Lower leg skin (tissue), 4 donors: Measurements from ENCODE around the gene F2RL1. TPM values are rescaled to one million over a fixed set of nuclear protein-coding genes. Genes with fewer than 3 reads are reported as not detected.
"Not testable (repeated sequence)": the region's sequence is repeated elsewhere in the genome, so short reads cannot be mapped to it uniquely, and the experiment has no call there.

Source experiments
- DNase-seq, 2 donors: peaks; one replicate each; pipeline ENCODE4 v3.0.0-alpha.2; 2019; ENCODE audit warnings: low spot score in 2 of 2
- H3K4me3 ChIP-seq: fragments of 200-600 bp; sonication (generic); 2 replicates; pipeline ENCODE4 v1.5.1; 2017; ENCODE audit warnings: mild to moderate bottlenecking, low read depth; ENCODE audit not compliant: poor library complexity, severe bottlenecking
- POLR2A ChIP-seq, 2 donors: fragments of 450-650 bp; IDR thresholded peaks; one replicate each; pipeline ENCODE4 v1.6.1; 2016 to 2017; ENCODE audit warnings: antibody characterized with exemption in 2 of 2, mild to moderate bottlenecking in 1 of 2, moderate library complexity in 1 of 2
- WGBS, 2 donors: methylation state at CpG; one replicate each; pipeline ENCODE4 v1.1.5; 2018; 5-methylcytosine and 5-hydroxymethylcytosine counted together
- intact Hi-C: fragments of 100-400 bp; cut with DNase I; formaldehyde crosslinking; loops from one replicate; pipeline ENCODE4 v1.15.0; 2023; ENCODE audit warnings: low total_unique reads
- total RNA-seq, 4 donors: library from RNA; depleted of rRNA; stranded (reverse); fragments of >200 nt; gene quantifications; one replicate each; pipeline ENCODE4 v1.1.0, GENCODE V29; 2016
- TF ChIP-seq, protein P1 (sequence below), 3 donors: fragments of 450-650 bp; IDR thresholded peaks; one replicate each; pipeline ENCODE4 v1.5.1; 2016; ENCODE audit warnings: antibody characterized with exemption in 3 of 3, mild to moderate bottlenecking in 3 of 3, moderate library complexity in 2 of 3

F2RL1 gene
- total RNA-seq, 4 donors from 2014 or later: 58.1 to 87.1 (median 66.3) TPM

DNA sequence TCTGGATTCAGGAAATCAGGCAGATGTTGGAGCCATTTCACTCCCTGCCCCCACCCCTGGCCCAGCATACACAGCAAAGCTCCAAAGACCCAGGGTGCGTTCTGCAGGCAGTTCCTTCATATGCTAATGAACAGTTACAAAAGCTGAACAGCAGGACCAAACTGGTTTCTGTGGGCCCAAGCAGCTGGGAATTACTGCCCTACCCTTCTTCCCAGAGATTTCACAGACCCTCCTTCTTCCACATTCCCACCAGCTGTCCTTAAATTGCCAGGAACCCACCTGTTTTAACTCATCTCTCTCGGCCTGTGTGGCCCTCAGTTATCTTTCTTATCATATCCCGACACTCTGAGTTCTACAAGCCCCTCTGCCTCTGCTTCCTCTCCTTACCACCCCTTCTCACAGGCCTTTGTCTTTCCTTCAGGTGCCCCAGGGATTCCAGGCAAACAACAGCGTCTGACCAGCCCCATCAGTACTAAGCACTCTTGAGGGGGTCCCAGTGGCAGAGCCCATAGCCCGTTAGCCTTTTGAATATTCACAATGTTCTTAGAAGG, 10.6 kb upstream of the F2RL1 start:
- H3K4me3 ChIP-seq: no peak overlapping the region
- no peak for TF ChIP-seq POLR2A (IDR thresholded peaks at IDR 0.05)
- TF ChIP-seq, protein P1, sequence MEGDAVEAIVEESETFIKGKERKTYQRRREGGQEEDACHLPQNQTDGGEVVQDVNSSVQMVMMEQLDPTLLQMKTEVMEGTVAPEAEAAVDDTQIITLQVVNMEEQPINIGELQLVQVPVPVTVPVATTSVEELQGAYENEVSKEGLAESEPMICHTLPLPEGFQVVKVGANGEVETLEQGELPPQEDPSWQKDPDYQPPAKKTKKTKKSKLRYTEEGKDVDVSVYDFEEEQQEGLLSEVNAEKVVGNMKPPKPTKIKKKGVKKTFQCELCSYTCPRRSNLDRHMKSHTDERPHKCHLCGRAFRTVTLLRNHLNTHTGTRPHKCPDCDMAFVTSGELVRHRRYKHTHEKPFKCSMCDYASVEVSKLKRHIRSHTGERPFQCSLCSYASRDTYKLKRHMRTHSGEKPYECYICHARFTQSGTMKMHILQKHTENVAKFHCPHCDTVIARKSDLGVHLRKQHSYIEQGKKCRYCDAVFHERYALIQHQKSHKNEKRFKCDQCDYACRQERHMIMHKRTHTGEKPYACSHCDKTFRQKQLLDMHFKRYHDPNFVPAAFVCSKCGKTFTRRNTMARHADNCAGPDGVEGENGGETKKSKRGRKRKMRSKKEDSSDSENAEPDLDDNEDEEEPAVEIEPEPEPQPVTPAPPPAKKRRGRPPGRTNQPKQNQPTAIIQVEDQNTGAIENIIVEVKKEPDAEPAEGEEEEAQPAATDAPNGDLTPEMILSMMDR (IDR thresholded peaks at IDR 0.05): no peak
- intact Hi-C loops: no loop called here
- WGBS, 2 donors: 56 to 60% methylated on average over 5 of the region's 5 CpGs
- no peak for DNase-seq

DNA sequence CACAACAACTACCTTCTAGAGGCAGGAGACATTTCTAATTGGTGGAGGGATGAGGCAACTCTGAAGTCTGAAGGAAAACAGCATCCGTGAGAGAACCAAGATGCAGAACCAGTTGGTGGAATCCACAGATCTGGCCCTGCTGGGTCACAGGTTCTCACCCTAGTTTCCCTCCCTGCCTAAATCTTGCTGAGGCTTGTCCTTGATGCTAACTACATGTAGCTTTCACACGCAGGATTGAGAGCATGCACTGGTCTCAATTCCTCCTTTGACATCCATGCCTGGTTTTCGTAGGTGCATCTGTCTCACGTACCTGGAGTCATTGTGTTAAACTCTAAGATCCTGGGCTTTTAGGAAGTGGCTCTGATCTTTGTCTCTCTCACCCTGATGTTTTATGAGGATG, 9.7 kb upstream of the F2RL1 start:
- intact Hi-C loops: no loop called here

DNA sequence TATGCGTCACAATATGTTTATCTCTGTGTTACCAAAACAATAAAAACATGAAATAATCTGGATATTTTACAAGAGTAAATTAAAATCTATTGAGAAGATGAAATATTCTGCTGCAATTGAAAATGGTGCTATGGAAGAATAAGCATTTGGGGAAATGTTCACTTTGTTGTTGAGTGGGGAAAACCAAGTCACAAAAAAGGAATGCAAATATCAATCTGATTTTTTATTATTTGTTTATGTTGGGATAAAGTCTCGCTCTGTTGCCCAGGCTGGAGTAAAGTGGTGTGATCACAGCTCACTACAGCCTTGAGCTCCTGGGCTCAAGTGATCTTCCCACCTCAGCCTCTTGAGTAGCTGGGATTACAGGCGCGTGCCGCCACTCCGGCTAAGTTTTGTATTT, 8.6 kb upstream of the F2RL1 start:
- WGBS, 2 donors: 94 to 98% methylated on average over 6 of the region's 6 CpGs

More for the DNA sequence above, 9.7 kb upstream of the F2RL1 start:
- 48 to 66% methylated on average over 4 of the region's 4 CpGs for WGBS, 2 donors
- peak in 1 of 2 donors; percentile 50 for DNase-seq
- TF ChIP-seq, protein P1 (IDR thresholded peaks at IDR 0.05): no peak
- no peak overlapping the region for H3K4me3 ChIP-seq

DNA sequence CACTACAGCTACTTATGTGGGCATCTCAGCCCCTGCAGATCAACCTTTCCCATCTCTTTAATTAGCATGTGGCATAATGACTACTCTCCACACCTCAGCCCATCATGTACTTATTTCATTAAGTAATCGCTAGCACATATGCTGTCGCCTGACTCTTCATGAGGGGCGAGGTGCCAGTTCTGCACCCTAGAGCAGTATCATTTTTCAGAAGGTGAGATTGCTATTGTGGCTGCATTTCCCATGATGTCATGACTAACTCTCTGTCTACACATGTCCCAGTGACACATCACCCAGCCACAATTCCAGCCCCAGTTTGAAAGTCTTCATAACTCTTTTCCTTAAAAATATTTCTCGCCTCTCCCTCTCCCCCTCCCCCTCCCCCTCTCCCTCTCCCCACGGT, 7.6 kb upstream of the F2RL1 start:
- 53 to 79% methylated on average over 5 of the region's 5 CpGs for WGBS, 2 donors
- no peak overlapping the region for H3K4me3 ChIP-seq
- intact Hi-C loops: no loop called here
- no peak for TF ChIP-seq POLR2A (IDR thresholded peaks at IDR 0.05)
- TF ChIP-seq, protein P1 (IDR thresholded peaks at IDR 0.05): no peak
- DNase-seq: peak in 1 of 2 donors; percentile 60

More for the DNA sequence above, 8.6 kb upstream of the F2RL1 start:
- DNase-seq: no peak
- no peak for TF ChIP-seq POLR2A (IDR thresholded peaks at IDR 0.05)
- TF ChIP-seq, protein P1 (IDR thresholded peaks at IDR 0.05): no peak
- intact Hi-C loops: no loop called here
- no peak overlapping the region for H3K4me3 ChIP-seq

DNA sequence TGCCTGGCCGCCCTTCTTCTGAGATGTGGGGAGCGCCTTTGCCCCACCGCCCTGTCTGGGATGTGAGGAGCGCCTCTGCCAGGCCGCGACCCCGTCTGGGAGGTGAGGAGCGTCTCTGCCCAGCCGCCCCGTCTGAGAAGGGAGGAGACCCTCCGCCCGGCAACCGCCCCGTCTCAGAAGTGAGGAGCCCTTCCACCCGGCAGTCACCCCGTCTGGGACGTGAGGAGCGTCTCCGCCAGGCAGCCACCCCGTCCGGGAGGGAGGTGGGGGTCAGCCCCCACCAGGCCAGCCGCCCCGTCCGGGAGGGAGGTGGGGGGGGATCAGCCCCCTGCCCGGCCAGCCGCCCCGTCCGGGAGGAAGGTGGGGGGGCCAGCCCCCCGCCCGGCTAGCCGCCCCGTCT, 6.6 kb upstream of the F2RL1 start:
- intact Hi-C loops, DNase-seq, H3K4me3 ChIP-seq: not testable (repeated sequence)
- 94% methylated on average over 14 to 20 of the region's 32 CpGs for WGBS, 2 donors

DNA sequence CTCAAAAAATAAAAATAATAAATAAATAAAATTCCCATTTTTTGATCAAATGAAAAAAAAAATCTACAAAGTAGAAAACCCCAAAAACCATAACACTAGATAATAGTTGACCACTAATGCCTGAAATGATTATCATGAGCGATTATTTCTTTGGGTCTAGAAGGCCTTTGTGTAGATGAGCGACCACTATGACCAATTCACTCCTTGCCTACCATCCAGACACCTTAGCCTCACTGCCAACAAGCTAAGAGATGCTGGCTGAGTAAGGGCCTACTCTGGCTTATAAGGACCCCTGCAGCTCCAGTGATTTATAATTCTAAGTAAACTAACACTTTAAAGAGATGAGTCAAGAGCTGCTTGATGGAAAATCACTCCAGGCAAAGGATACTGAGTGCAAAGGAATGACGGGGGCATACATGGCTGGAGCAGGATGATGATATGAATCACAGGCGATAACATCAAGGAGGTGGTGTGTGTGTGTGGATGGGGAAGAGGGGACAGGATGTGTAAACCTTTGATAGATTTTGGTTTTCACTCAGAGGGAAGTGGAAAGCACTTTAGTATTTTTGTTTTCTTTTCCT, 4.8 kb upstream of the F2RL1 start:
- no peak overlapping the region for H3K4me3 ChIP-seq
- TF ChIP-seq, protein P1 (IDR thresholded peaks at IDR 0.05): no peak
- TF ChIP-seq POLR2A (IDR thresholded peaks at IDR 0.05): no peak
- WGBS, 2 donors: 74% methylated on average over 4 of the region's 4 CpGs
- no peak for DNase-seq
- intact Hi-C loops: no loop called here
